Activated CD8-positive, alpha-beta memory T cell treated with anti-CD3 and anti-CD28 coated beads, Interleukin-2, amount 50 U/mL, for 48 hours (primary cell): ENCODE results near the gene STK24.

Experiments used
- DNase-seq: peaks from one replicate; pipeline ENCODE4 v3.0.0-alpha.2; 2020

The STK24 gene

GRCh38 chr13:98508280-98508679 lies 68.6 kb downstream of the STK24 start:
- no peak for DNase-seq

DNA sequence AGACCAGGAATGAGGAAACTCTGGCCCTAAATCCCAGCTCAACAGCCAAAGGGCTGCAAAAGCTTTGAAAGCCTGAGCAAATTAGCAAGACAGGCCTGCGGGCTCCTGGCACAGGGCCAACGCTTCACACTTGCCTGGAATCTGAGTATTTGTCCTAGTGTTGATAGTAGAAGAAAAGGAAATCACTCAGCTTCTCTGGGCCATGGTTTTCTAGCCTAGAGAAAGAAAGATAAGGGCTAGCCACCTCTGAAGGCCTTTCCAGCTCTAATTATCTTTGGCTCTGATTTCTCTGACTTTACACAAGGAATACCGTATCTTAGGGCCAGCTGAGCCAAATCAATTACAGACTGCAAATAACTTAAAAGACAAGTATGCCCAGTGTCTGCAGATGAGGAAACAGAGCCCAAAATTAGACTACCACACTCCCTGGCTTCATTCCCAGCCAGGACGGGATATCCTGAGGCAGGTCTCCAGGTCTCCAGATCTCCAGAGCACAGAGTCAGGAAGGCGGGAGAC lies 69.6 kb downstream of the STK24 start:
- DNase-seq = no peak

- DNase-seq = no peak
These were observed 70.1 kb downstream of the STK24 start for GRCh38 chr13:98506728-98507230.

GRCh38 chr13:98506322-98506721 lies 70.6 kb downstream of the STK24 start:
- no peak for DNase-seq

- DNase-seq = no peak
These were observed 71.7 kb downstream of the STK24 start for GRCh38 chr13:98505217-98505616.

GRCh38 chr13:98504371-98504963 lies 72.4 kb downstream of the STK24 start:
- no peak for DNase-seq

DNA sequence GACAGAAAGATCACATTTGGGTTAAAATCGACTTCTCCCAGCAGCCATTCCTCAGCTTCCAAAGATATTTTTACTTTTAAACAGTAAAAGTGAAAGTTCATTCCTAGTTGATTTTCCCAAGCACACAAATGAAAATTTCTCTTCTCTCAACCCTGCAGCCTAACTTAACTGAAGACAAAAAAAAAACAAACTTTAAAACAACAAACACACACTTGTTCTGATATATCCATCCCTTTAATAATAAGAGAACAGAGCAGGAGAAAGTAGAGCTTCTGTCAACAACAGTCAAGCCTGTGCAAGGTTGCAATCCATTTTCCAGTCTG lies 72.9 kb downstream of the STK24 start:
- DNase-seq = no peak

DNA sequence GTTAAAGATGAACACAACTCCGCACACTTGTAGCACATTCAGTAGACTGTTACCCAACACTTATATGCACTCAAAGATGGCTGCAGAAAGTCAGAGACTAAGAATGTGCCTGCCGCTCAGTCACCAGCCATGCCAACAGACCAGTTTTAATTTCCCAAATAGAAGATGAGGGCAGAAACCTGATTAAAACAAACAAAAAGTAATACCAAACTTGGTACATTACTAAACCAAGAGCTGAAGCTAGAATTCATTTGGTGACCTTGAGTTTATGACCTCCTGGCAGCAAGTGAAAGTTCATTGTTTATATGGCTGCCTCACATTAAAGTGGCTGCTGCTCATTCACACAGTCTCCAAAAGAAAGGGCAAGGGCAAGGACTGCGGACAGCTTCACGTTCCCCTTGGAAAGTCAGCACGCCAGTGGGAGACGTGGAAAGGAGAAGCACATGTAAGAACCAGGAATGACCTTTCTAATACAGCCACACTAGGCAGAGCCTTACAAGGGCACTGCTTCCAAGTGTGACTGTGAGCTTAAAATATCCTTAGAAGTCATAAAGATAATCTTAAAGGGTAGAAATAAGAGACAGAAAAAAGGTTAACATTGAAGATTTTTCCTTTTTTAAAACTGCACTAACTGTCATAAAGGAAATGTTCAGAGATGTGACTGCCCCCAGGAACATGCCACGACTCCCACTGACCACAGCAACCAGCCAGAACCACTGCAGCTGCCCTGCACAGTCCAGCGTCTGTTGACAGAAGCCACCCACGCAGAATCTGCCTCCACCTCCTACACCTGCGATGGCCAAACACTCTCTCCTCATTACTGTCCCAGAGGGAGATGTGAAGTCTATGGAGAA lies 73.5 kb downstream of the STK24 start:
- no peak for DNase-seq

DNA sequence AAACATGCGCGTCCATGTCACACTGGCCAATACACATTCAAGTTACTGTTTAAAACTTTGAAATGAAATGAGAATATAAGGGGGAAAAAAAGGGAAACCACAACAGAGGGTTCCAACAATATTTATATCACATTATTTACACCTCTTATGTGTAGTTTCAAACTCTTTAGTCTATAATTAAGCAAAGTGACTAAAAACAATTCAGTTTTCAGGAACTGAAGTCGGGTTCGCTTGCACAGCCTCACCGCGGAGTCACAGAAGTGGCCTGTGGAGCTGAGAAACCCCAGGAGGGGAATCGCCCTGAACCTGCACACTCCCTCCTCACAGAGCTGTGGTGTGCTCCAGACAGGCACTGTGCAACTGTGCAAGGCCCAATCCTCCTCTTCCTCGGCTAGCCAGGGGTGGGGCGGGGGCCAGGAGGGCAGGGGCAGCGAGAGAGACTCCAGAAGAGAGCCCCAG lies 75.9 kb downstream of the STK24 start:
- DNase-seq = no peak

- DNase-seq = no peak
These were observed 79.9 kb downstream of the STK24 start for GRCh38 chr13:98496966-98497365.

- no peak for DNase-seq
These were observed 80.5 kb downstream of the STK24 start for GRCh38 chr13:98496479-98496791.

- no peak for DNase-seq
These were observed 81.1 kb downstream of the STK24 start for GRCh38 chr13:98495627-98496478.

GRCh38 chr13:98494769-98495168 lies 82.1 kb downstream of the STK24 start:
- no peak for DNase-seq

GRCh38 chr13:98493042-98493712 lies 83.7 kb downstream of the STK24 start:
- DNase-seq = no peak

GRCh38 chr13:98492335-98493041 lies 84.4 kb downstream of the STK24 start:
- no peak for DNase-seq

GRCh38 chr13:98490866-98491265 lies 86.0 kb downstream of the STK24 start:
- no peak for DNase-seq

- DNase-seq = no peak
These were observed 86.6 kb downstream of the STK24 start for GRCh38 chr13:98490195-98490836.

- DNase-seq = no peak
These were observed 87.3 kb downstream of the STK24 start for GRCh38 chr13:98489446-98490194.

- peak; percentile 39 for DNase-seq
These were observed 88.2 kb downstream of the STK24 start for GRCh38 chr13:98488736-98489135.

DNA sequence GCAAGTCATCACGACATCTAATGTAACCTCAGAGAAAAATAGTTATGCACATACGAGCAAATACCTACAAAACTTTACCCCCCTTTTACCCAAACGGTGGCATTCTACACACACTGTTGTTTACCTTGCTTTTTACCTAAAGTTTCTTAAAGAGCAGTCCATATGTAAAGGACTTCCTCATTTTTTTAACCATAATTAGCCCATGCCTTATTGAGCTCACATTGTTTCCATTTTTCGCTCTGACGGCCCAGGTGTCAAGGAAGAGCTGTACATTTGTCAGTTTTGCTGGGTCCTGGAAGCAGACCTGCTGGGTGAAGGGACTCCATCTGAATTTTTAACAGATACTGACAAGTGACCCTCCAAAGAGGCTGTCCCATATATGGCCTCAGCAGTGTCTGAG lies 89.4 kb downstream of the STK24 start:
- DNase-seq = no peak

GRCh38 chr13:98487016-98487415 lies 89.9 kb downstream of the STK24 start:
- no peak for DNase-seq
